Activated gamma-delta T cell treated with anti-CD3 and anti-CD28 coated beads, Interleukin-2, amount 50 U/mL, for 16 hours (primary cell): ENCODE data around the gene AGPAT3.

ENCODE experiments used
- DNase-seq: peaks from one replicate; pipeline ENCODE4 v3.0.0-alpha.2; 2020; ENCODE audit warnings: low read depth

The AGPAT3 gene

GRCh38 chr21:43864313-43864961 lies 586 bp upstream of the AGPAT3 start:
- DNase-seq = no peak

GRCh38 chr21:43865540-43866259 lies 677 bp downstream of the AGPAT3 start:
- DNase-seq = no peak

GRCh38 chr21:43866260-43866629 lies 1.2 kb downstream of the AGPAT3 start:
- DNase-seq = no peak

GRCh38 chr21:43866659-43867331 lies 1.8 kb downstream of the AGPAT3 start:
- no peak for DNase-seq

- DNase-seq = no peak
Observed at GRCh38 chr21:43867332-43867703, 2.3 kb downstream of the AGPAT3 start.

GRCh38 chr21:43867948-43868347 lies 2.9 kb downstream of the AGPAT3 start:
- DNase-seq = no peak

GRCh38 chr21:43868461-43868860 lies 3.4 kb downstream of the AGPAT3 start:
- DNase-seq = no peak

GRCh38 chr21:43869486-43870325 lies 4.7 kb downstream of the AGPAT3 start:
- DNase-seq = no peak

GRCh38 chr21:43871487-43871886 lies 6.5 kb downstream of the AGPAT3 start:
- DNase-seq = no peak

GRCh38 chr21:43872531-43873197 lies 7.6 kb downstream of the AGPAT3 start:
- no peak for DNase-seq

- DNase-seq = no peak
Observed at GRCh38 chr21:43873673-43874072, 8.7 kb downstream of the AGPAT3 start.

GRCh38 chr21:43874085-43874805 lies 9.2 kb downstream of the AGPAT3 start:
- no peak for DNase-seq

- no peak for DNase-seq
Observed at GRCh38 chr21:43876605-43877004, 11.6 kb downstream of the AGPAT3 start.

- DNase-seq = no peak
Observed at GRCh38 chr21:43877936-43878575, 13.0 kb downstream of the AGPAT3 start.

GRCh38 chr21:43879348-43880110 lies 14.5 kb downstream of the AGPAT3 start:
- no peak for DNase-seq

- DNase-seq = no peak
Observed at GRCh38 chr21:43880111-43880985, 15.3 kb downstream of the AGPAT3 start.

GRCh38 chr21:43881283-43881682 lies 16.3 kb downstream of the AGPAT3 start:
- no peak for DNase-seq

GRCh38 chr21:43881935-43882334 lies 16.9 kb downstream of the AGPAT3 start:
- no peak for DNase-seq
